Osteoblast (primary cell): ENCODE data around the gene SLC2A9. TPM values are rescaled to one million over a fixed set of nuclear protein-coding genes. Genes with fewer than 3 reads are reported as not detected.

ENCODE experiments used
- DNase-seq: peaks from one replicate; pipeline ENCODE4 v3.0.0; 2011; ENCODE audit warnings: low spot score, mixed read lengths; ENCODE audit not compliant: insufficient read length; ENCODE audit errors: missing footprints
- H2AFZ ChIP-seq: 2 replicates; pipeline ENCODE4 v1.6.0; 2011; ENCODE audit warnings: mild to moderate bottlenecking, low read length
- H3K27ac ChIP-seq: 2 replicates; pipeline ENCODE4 v1.5.1; 2011; ENCODE audit warnings: mild to moderate bottlenecking, low read depth, low read length, moderate library complexity
- H3K27me3 ChIP-seq: 2 replicates; pipeline ENCODE4 v1.6.0; 2012; ENCODE audit warnings: mild to moderate bottlenecking, control low read depth, inconsistent platforms, low read length, moderate library complexity; ENCODE audit not compliant: insufficient read depth
- H3K36me3 ChIP-seq: 2 replicates; pipeline ENCODE4 v1.5.1; 2011; ENCODE audit warnings: mild to moderate bottlenecking, low read length, control low read depth, moderate library complexity; ENCODE audit not compliant: insufficient read depth
- H3K4me1 ChIP-seq: 2 replicates; pipeline ENCODE4 v1.5.1; 2011; ENCODE audit warnings: mild to moderate bottlenecking, low read length, control low read depth, moderate library complexity; ENCODE audit not compliant: insufficient read depth
- H3K4me2 ChIP-seq: 2 replicates; pipeline ENCODE4 v1.6.0; 2011; ENCODE audit warnings: mild to moderate bottlenecking, low read length; ENCODE audit not compliant: insufficient read depth
- H3K4me3 ChIP-seq: fragments of 200-600 bp; sonication (generic); 3 replicates; pipeline ENCODE4 v1.5.1; 2012; ENCODE audit warnings: mild to moderate bottlenecking, low read length, inconsistent platforms; ENCODE audit not compliant: insufficient read depth
- H3K79me2 ChIP-seq: 2 replicates; pipeline ENCODE4 v1.6.0; 2012; ENCODE audit warnings: mild to moderate bottlenecking, low read length, control low read depth, inconsistent platforms; ENCODE audit not compliant: insufficient read depth
- H3K9me3 ChIP-seq: 2 replicates; pipeline ENCODE4 v1.5.1; 2011; ENCODE audit warnings: low read depth, low read length, control low read depth
- H4K20me1 ChIP-seq: 2 replicates; pipeline ENCODE4 v1.6.0; 2012; ENCODE audit warnings: mild to moderate bottlenecking, low read length, control low read depth; ENCODE audit not compliant: insufficient read depth
- CTCF ChIP-seq: IDR thresholded peaks from 2 replicates; pipeline ENCODE4 v1.5.1; 2011; ENCODE audit warnings: mild to moderate bottlenecking, low read depth, low read length, moderate library complexity; ENCODE audit errors: extremely low read depth
- total RNA-seq: library from RNA; depleted of rRNA; stranded (reverse); fragments of >200 nt; gene quantifications from 2 replicates; pipeline ENCODE4 v1.2.3, GENCODE V29; 2012

SLC2A9 gene
- total RNA-seq, 1 donor, result 2.5 TPM

GRCh38 chr4:10002278-10002677 is 19.0 kb downstream of the SLC2A9 start:
- no peak for DNase-seq
- peaks cover 4% of the 10 kb centered on the region for H3K27me3 ChIP-seq
- H2AFZ ChIP-seq, result no peak overlapping the region
- no peak overlapping the region for H3K27ac ChIP-seq
- H3K4me3 ChIP-seq, result no peak overlapping the region
- no peaks in the 10 kb centered on the region for H3K36me3 ChIP-seq
- no peaks in the 10 kb centered on the region for H4K20me1 ChIP-seq
- no peak for TF ChIP-seq CTCF
- H3K79me2 ChIP-seq, result no peaks in the 10 kb centered on the region
- H3K9me3 ChIP-seq, result no peaks in the 10 kb centered on the region
- peaks cover 17% of the 10 kb centered on the region for H3K4me1 ChIP-seq
- H3K4me2 ChIP-seq, result no peak overlapping the region

GRCh38 chr4:10001757-10002156 is 19.5 kb downstream of the SLC2A9 start:
- no peak overlapping the region for H2AFZ ChIP-seq
- H3K9me3 ChIP-seq, result no peaks in the 10 kb centered on the region
- H3K4me3 ChIP-seq, result no peak overlapping the region
- peaks cover 4% of the 10 kb centered on the region for H3K27me3 ChIP-seq
- DNase-seq, result no peak
- no peak overlapping the region for H3K4me2 ChIP-seq
- TF ChIP-seq CTCF, result no peak
- no peak overlapping the region for H3K27ac ChIP-seq
- H3K36me3 ChIP-seq, result no peaks in the 10 kb centered on the region
- H4K20me1 ChIP-seq, result no peaks in the 10 kb centered on the region
- no peaks in the 10 kb centered on the region for H3K79me2 ChIP-seq
- peaks cover 12% of the 10 kb centered on the region for H3K4me1 ChIP-seq

GRCh38 chr4:9999956-10000561 is 21.2 kb downstream of the SLC2A9 start:
- no peaks in the 10 kb centered on the region for H3K9me3 ChIP-seq
- no peak for TF ChIP-seq CTCF
- H4K20me1 ChIP-seq, result no peaks in the 10 kb centered on the region
- H3K27ac ChIP-seq, result no peak overlapping the region
- H3K36me3 ChIP-seq, result no peaks in the 10 kb centered on the region
- peaks cover 4% of the 10 kb centered on the region for H3K27me3 ChIP-seq
- H3K79me2 ChIP-seq, result no peaks in the 10 kb centered on the region
- H3K4me3 ChIP-seq, result no peak overlapping the region
- no peaks in the 10 kb centered on the region for H3K4me1 ChIP-seq
- DNase-seq, result no peak
- H3K4me2 ChIP-seq, result no peak overlapping the region
- H2AFZ ChIP-seq, result no peak overlapping the region

GRCh38 chr4:9997886-9998285 is 23.4 kb downstream of the SLC2A9 start:
- Histone ChIP-seq H3K27me3 (peaks cover 2% of the 10 kb centered on the region), H4K20me1 (no peaks in the 10 kb centered on the region), H3K9me3 (no peaks in the 10 kb centered on the region), H3K4me2 (no peak overlapping the region), H3K79me2 (no peaks in the 10 kb centered on the region), H3K27ac (no peak overlapping the region), H3K36me3 (no peaks in the 10 kb centered on the region), H3K4me3 (no peak overlapping the region), H3K4me1 (no peaks in the 10 kb centered on the region), H2AFZ (no peak overlapping the region)
- no peak for TF ChIP-seq CTCF
- DNase-seq, result no peak
